GM04503 (cell line): Measurements from ENCODE around the gene DDX54.
"Not testable (repeated sequence)": the region's sequence is repeated elsewhere in the genome, so short reads cannot be mapped to it uniquely, and the experiment has no call there.

Source experiments
- DNase-seq: peaks from one replicate; pipeline ENCODE4 v3.0.0-alpha.2; 2012; ENCODE audit warnings: low read depth

The DDX54 gene

DNA sequence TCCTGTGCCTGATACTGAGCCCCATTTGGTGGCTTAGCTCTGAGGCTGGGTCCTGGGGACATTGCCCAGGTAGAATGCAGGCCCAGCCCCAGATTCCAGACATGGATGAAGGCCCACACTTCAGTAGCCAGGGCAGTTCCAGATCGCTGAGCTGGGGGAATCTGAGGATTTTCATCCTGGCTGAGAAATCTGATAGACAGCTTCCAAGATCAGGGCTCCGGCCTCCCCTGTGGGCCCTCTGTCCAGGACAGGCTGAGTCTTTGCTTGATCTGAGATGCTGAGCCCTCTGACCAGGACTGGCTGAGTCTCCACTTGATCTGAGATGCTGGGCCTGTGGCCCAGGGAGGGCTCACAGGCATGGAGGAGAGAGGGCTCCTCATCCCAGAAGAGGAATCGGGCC lies 46.5 kb downstream of the DDX54 start:
- no peak for DNase-seq

DNA sequence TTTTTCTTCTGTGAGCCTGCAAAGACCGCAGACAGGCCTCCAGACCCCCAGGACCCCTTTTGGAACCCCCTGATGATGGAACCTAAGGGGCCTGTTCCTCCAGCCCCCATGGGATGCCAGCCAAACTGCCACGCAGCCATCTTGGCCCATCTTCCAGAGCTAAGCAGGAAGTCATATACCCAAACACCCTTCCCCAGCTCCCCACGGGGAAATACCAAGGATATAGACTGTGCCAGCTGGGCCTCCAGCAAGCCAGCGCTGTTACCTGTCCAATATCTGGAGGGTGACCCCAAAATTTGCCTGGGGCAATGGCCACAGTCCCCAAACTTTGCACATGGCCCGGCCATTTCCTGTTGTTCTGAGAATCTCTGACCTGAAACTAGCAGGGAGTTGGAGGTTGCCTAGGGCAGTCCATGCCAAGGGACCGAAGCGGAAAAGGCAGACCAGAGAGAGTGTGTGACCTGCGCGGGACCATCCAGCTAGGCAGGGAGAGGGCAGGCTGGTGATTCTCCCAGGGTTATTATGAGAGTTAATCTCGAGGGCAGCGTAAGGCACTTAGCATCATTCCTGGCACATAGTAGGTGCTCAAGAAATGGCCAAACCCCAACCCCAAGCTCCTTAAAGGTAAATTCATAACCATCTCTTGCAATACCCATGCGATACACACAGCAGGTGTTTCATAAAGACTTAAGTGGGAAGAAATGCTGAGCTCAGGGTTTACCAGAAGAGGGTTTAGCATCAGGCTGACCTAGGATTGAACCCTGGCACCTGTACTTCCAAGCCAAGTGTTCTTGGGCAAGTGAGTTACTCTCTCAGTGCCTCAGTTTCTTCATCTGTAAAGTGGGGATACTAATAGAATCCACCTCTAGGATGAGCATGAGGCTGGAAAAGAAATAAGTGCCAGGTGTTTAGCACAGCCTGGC lies 47.2 kb downstream of the DDX54 start:
- DNase-seq, result no peak

DNA sequence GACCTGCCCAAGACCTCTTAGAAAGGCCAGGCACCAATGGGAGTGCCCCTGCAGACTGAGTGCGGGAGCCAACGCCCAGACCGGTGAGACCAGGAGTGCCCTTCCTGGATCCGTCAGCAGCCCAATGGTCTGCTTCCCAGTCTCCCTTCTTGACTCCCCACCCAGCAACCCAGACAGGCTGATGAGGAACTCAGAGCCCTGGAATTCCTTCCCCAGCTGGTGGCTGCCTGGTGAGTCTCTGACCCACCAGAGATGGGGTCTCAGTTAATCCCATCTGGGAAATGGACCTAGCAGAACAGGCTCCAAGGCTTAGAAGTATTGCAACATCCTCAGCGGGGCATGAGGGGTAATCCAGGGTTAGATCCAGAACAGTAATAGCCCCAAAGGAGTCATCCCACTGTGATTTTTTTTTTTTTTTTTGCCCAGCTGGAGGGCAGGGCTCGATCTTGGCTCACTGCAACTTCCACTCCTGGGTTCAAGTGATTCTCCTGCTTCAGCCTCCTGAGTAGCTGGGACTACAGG lies 48.2 kb downstream of the DDX54 start:
- DNase-seq, result no peak

DNA sequence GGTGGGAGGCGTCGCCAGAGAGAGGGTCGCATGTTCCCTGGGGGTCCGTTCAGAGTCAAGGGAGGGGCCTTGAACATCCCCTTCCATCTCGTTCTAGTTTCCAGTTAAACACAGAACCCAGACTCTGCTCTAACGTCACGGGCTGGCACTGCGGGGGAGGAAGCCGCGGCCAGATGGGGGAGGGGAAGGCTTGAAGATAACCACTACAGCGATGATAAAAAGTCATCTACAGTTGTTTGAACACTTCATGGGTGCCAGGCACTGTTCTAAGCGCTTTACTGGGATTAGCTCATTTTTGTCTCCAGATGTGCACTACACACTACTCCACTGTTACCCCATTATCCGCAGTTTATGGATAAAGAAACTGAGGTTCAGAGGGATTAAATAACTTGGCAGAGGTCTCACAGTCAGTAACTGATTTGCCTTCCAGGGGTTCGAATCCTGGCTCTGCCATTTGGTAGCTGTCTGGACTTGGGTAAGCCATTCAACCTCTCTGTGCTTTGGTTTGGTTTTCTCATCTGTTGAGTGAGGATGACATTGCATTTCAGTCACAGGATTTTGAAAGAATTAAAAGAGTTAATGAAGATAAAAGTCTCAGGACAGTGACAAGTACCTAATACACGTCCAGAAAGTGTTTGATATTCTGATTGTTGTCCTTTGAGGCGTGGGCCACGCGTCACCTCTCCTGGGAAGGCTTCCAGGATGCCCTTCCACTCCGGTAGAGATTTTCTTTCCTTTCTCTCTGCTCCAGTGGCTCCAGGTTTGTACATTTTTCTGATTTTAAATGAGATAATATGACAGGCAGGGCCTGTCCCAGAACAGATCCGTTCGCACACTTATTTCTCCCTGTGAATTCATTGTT lies 48.9 kb downstream of the DDX54 start:
- DNase-seq, result no peak

DNA sequence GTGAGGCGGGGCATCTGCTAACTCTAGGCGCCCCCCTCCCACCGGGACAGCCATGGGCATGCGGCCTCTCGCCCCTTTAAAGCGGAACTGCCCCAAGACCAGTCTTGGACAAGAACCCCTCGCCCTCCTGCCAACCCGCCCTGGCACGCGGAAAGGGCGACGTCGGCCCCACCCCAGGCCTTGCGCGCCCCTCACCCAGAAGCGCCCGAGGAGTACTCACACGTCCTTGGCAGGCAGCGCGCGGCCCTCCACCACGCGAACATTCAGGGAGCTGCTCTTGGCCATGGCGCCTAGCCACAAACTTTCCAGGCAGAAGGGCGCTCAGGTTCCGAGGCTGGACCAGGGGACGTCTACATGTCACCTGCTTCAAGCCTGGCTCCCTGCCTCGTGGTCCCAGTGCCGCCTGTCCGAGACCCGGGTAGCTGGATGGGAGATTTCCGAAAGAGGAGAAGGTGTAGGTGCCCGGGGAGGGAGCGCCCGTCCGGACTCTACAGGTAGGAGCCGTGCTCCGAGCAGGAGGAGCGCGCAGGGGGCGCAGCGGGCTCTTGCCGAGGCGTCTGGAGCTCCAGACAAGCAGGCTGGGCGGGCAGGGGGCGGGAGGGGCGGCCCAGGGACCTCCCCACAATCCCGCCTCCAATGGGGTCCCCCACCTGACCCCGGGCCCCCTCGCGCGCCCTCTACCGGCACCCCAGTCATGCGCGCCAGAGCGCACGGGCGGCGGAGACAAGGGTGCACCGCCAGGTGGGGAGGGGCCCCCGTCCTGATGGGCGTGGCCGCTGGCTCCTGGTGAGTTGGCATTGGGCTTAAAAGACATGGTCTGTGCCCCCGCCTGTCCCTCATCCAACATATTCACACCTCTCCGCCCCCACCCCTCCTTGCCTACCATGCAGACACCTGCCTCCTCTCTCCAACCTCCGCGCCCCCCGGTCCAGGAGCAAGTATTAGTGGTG lies 49.8 kb downstream of the DDX54 start, which contains the start of gene RASAL1:
RASAL1 (minus strand) TSS at position 584 of the 950 bp plus-strand sequence; CDS start at position 285, 299 bp downstream.
- DNase-seq, result no peak

DNA sequence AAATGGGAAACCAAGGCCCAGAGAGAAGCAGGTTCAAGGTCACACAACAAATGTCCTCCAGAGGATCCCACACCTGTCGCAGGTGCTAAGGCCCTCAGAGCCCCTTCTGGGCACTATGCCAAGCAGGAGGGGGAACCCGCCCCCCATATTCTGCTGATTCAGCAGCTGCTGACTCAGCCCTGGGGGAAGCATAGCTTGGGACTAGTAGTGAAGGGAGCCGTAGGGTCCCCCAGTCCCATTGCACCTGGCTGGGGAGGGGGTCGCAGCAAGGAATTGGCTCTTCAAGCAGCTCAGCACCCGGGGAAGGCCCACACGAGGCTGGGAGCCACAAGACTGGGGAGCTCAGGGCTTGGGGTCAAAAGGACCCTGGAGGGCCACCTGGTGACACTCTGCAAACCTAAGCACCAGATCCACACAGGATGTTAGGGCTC lies 50.7 kb downstream of the DDX54 start:
- DNase-seq, result no peak

DNA sequence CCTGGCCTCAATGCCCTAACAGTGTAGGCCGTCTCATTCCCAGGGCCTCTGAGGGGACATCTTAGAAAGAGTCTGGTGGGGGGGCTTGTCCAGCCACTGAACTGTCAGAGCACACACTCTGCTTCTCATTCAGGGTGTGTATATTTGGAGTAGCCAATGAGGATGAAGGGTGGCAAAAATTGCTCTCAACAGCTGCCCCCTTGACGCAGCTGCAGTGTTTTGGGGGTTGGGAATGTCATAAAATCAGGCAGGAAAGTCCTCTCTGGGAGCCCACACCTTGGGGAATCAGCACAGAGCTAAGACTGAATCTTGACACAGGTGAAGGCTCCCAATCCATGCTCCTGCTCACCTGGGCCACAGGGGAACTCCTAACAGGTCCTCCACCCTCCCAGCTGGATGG lies 51.2 kb downstream of the DDX54 start:
- no peak for DNase-seq

DNA sequence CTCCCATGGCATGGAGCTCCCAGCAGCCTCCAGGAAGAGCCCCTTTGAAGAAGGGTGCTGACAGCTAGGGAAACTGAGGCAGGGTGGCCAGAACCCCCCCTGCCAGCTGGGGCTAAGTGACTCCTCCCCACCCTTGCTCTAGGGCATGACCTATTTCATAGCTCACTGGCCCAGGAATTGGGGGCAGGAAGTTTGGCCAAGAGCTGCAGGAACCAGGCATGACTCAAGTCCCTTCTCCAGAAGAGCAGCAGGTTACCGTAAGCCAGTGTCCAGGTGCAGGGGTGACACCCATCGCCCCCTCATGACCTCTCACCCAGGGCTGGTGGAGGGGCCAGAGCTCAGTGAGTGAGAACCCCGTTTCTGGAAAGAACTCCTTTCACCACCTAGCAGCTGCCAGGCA lies 51.6 kb downstream of the DDX54 start:
- DNase-seq, result no peak

DNA sequence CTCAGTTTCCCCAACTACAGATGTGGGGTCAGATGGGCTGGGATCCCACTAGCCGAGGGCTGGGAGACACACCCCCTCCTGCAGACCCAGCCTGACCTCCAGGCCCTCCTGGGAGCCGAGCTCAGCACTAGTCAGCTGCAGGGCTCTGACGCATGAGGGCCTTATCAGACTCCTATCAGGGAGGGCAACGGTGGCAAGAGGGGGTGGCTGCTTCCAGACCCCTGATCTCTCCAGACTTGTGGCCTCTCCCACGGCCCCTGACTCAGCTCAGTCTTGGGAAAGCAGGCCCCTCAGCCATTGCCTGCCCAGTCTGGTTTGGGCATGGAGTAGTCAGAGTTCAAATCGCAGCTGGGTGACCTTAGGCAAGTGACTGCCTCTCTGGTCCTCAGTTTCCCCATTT lies 52.2 kb downstream of the DDX54 start:
- no peak for DNase-seq

DNA sequence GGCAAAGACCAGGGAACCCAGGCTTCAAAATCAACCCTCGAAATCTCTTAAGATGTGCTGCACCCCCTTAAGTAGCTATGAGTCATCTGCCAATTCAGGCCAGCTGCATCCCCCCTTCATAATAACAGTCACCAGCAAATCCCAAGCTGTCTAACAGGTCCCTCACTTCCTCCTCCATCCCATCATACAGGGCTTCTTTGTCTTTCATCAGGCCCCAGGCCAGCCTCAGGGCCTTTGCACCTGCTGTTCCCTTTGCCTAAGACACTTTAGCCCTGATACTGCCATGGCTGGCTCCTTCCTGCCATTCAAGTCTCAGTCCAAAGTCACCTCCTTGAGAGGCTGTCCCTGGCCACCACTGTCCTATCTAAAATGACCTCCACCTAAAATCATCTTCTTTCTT lies 53.7 kb downstream of the DDX54 start:
- DNase-seq, result no peak

DNA sequence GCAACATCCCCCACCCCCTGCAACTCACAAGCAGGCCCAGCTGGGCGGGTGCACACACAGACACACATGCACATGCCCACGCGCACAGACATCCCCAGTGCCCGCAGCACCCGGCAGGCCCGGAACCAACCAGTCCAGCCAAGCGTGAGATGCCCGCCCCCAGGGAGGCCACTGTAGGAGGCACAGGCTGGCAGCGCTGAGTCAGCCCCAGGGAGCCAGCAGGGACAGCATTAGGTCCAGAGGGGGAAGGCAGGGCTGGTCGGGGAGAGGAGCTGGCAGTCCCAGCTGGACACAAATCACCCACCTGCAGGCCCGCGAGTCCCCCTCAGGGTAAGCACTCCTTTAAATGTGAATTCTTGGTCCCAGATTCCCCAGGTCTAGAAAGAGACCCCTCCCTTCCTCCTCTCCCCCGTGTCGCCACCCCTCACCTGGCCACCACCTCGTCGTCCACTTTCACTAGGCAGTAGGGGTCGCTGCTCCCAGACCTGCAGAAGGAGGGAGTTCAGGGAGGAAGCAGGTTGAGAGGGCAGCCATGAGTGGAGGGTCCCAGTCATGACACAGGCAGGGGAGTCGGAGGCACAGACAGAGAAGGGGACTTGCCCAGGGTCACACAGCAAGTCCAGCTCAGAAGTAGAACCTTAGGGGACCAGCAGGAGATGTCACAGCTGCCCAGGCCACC lies 54.7 kb downstream of the DDX54 start:
- DNase-seq, result no peak

DNA sequence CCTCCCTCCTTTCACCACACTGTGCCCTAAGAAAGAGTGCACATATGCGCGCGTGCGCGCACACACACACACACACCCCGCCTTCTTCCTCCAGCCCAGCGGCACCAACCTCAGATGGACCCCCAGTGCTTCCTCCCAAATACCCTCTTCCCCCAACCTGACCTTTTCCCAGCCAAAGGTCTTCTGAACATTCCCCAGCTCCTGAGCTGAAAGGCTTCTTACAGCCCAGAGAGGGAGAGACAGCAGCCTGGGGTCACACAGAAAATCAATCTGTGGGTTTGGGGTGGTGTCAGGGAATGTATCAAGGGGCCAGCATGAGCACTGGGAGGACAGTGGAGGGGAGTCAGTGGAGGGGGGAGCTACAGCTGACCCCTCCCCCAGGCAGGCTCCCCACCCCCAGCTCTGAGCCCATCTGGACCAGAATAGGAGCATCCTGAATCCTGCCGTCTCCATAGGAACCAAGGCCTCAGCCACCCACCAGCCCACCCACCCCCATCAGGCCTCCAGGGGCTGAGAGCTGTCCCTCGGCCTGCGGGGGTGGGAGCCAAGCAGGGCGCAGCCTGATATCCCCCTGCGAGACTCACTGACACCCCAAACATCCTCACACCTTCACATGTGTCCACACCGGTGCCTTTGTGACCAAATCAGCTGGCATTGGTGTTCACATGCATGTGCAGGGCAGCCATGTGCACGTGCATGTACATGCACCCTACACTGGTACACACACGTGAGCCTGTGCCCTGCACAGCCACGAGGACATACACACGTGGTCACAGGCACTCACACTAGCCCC lies 55.4 kb downstream of the DDX54 start:
- no peak for DNase-seq

DNA sequence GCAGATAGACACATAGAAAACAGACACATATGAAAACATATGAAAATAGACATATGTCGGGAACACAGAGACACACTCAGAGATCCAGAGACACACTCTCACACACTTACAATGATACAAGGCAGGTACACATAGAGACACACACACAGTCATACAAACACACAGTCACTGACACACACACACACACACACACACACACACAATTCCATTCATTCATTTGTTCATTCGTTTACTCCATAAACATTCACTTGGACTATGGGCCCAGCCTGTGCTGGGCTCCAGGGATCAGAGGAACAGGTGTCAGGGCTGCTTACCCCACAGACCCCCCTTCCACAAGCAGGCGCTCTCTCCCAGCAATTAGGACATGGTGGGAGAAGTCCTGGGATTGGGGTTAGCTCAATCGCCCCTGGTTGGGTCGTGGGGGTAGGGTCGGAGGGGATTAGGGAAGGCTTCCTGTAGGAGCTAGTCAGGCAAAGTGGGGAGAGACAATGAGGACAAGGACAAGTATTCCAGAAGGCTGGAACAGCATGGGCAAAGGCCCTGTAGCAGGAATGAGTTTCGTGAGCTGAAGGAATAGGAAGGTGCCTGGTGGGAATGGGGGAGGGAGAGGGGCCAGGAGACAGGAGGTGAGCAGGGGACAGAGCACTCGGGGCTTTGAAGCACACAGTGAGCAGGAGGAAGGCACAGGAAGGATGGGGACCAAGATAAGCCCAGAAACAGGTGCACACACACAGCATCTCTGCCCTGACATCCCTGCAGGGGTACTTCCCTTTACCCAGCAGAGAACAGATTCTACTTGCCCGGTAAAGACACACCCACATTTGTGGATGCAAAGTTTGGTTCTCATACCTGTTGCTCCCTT lies 56.2 kb downstream of the DDX54 start:
- no peak for DNase-seq

DNA sequence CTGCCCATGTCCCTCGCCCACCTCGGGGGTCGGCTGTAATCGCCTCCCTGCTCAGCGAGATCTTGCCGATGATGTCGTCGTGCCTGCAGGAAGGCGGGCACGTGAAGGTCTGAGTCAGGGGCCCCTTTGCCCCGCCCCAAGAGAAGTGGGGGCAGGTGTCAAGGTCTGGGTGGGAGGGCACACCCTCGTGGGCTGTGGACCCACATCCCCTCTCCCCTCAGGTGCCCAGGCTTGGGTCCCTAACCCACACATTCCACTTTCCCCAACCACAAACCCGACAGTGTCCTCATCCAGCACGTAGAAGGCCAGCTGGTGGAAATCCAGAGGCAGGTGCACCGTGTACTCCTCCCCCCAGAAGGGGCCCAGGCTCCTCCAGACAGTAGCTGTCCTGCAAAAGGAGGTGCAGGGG lies 57.5 kb downstream of the DDX54 start:
- DNase-seq, result no peak

DNA sequence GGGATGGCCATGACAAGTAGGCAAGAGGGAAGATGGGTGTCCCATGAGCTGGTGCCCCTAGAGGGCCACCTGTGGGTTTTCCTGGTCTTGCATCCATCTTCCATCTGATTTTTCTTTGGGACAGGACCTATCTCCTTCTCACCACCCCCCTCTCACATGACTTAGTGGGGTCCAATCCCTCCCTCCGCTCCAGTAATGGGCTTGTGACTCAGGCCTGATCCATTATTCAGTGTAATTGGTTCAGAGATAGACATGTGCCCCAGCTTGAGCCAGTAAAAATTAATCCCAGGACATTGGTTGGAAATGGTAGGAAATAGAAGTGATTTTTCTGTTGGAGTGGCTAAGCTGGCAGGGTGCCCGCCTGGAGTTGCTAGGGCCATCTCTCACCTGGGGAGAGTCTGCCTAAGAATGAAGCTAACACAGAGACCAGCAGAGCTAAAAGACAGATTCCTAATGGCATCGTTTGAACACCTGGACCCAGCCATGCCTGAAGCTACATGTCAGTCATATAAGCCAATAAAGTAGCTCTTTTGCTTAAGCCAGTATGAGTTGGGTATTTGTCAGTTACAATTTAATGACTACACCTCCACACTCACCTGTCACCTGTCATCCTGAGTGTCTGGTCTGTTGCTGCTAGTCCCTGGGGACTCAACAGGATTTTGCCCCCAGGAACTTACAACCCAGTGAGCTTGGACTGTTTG lies 64.5 kb downstream of the DDX54 start:
- no peak for DNase-seq

DNA sequence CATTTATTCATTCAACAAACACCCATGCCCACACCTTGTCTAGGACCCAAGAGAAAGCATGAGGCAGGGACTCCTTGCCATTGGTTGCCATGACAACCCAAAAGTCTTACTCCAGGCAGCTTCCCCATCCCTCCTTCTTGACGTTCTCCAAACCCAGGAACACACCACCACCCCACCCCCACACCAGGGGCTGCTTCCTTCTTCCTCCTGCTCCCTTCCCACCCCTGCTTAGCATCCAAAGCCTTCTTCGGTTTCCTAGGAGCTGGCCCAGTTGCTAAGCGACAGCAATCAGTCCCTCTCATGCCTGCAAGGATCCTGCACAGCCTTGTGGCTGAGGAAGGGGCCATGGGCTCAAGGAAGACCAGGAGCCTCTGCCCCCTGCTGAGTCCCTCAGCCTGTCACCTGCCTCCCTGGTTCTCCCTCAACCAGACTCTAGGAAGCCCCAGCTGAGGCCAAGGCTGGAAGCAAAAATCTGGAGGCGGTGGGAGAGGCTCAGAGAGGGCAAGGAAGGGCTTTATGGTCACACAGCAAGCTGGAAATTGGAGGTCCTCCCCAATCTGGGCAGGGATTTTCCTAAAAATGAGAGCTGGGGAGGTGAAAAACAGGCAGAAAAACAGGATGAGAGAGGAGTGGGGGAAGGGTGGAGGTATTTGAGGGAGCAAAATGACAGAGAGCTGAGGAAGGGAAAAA lies 65.2 kb downstream of the DDX54 start:
- no peak for DNase-seq

DNA sequence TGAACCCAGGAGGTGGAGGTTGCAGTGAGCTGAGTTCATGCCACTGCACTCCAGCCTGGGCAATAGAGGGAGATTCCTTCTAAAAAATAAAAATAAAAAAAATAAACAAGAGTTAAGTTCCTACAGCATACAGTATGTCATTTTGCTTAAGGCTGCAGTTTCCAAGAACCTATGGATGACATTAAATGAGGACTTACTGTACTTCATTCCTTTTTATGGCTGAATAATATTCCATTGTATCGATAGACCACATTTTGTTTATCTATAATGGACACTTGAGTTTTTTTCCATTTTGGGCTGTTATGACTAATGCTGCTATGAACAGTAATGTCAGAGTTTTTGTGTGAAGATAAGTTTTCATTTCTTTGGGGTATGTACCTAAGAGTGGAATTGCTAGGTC lies 67.1 kb downstream of the DDX54 start:
- DNase-seq, result no peak

DNA sequence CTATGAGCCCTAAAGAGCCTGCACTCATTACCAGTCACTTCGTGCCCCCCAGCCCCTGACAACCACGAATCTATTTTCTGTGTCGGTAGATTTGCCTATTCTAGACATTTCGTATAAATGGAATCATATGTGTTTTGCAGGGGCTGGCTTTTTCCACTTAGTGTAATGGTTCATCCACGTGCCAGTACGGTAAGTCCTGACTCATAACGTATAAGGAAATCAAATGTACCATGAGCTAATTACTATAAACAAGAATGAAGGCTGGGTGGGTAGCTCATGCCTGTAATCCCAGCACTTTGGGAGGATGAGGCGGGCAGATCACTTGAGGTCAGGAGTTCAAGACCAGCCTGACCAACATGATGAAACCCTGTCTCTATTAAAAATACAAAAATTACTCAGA lies 67.6 kb downstream of the DDX54 start:
- not testable (repeated sequence) for DNase-seq
